Measurements from ENCODE around the gene LRP2.

The LRP2 gene

DNA sequence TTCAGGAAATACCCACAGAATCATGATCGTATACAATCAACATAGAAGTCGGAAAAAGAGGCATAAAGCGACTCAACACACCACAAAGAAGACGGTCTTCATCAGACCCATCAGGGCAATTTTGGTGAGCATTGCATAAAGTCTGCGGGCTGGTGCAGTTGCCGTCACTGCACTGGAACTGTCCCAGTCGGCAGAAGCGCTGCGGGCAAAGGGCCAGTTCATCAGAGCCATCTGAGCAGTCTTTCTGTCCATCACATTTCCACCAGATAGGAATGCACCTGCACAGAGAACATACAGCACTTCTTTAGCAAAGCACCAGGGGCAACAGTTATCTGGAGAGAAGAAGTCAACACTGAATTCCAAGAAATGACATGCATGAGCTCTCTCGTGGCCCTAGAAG, 187.2 kb downstream of the LRP2 start:
- Histone ChIP-seq H3K27ac (ENCODE audit: low read depth, low read length) (no peak overlapping the region), H3K36me3 (ENCODE audit: insufficient read depth, low read length) (no peaks in the 10 kb centered on the region), H3K27me3 (ENCODE audit: insufficient read depth, low read length) (peaks cover 42% of the 10 kb centered on the region), H2AFZ (ENCODE audit: low read length, unreplicated experiment) (no peak overlapping the region), H3K4me1 (ENCODE audit: control insufficient read depth, insufficient read depth, low read length, unreplicated experiment) (no peaks in the 10 kb centered on the region), H3K79me2 (ENCODE audit: control insufficient read depth, insufficient read depth, low read length, unreplicated experiment) (no peaks in the 10 kb centered on the region), H3K4me3 (ENCODE audit: low read depth, low read length) (no peak overlapping the region)

DNA sequence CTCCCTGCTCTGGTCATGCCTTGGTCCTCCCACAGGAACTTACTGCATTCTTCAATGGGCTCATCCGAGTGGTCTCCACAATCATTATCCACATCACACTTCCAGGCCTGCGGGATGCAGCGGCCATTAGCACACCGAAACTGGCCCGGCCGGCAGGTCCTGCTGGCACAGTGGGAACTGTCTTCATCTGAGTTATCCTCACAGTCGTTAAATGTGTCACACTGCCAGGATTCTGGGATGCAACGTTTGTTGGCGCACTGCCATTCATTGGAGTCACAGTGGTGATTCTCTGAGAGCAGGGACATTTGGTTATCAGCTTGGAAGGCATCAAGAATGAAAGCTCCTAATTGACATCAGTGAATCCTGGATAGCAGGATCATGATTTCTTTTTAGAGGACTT, 188.5 kb downstream of the LRP2 start:
- no peaks in the 10 kb centered on the region for H3K4me1 ChIP-seq (ENCODE audit: control insufficient read depth, insufficient read depth, low read length, unreplicated experiment)
- H2AFZ ChIP-seq (ENCODE audit: low read length, unreplicated experiment) = no peak overlapping the region
- no peak overlapping the region for H3K4me3 ChIP-seq (ENCODE audit: low read depth, low read length)
- H3K79me2 ChIP-seq (ENCODE audit: control insufficient read depth, insufficient read depth, low read length, unreplicated experiment) = no peaks in the 10 kb centered on the region
- no peaks in the 10 kb centered on the region for H3K36me3 ChIP-seq (ENCODE audit: insufficient read depth, low read length)
- peaks cover 44% of the 10 kb centered on the region for H3K27me3 ChIP-seq (ENCODE audit: insufficient read depth, low read length)
- no peak overlapping the region for H3K27ac ChIP-seq (ENCODE audit: low read depth, low read length)

DNA sequence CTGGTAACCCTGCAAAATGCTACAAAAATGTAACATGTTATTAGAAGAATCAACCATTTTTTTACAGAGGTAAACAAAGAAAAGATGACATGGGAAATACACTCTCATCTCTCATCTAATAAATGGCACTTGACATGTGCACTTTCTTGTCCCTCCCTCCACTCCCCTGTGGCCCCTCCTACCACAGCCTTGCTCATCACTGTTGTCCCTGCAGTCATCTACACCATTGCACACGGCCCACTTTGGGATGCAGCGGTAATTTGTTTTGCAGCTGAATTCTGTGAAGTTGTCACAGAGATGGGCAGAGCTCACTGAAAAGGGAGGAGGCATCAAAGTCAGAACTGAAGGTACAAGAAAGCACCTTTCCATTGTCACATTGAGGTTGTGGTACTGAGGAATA, 189.4 kb downstream of the LRP2 start:
- Histone ChIP-seq H3K27me3 (ENCODE audit: insufficient read depth, low read length) (peaks cover 50% of the 10 kb centered on the region), H3K79me2 (ENCODE audit: control insufficient read depth, insufficient read depth, low read length, unreplicated experiment) (no peaks in the 10 kb centered on the region), H3K4me1 (ENCODE audit: control insufficient read depth, insufficient read depth, low read length, unreplicated experiment) (no peaks in the 10 kb centered on the region), H3K27ac (ENCODE audit: low read depth, low read length) (no peak overlapping the region), H3K36me3 (ENCODE audit: insufficient read depth, low read length) (no peaks in the 10 kb centered on the region), H2AFZ (ENCODE audit: low read length, unreplicated experiment) (no peak overlapping the region), H3K4me3 (ENCODE audit: low read depth, low read length) (no peak overlapping the region)

DNA sequence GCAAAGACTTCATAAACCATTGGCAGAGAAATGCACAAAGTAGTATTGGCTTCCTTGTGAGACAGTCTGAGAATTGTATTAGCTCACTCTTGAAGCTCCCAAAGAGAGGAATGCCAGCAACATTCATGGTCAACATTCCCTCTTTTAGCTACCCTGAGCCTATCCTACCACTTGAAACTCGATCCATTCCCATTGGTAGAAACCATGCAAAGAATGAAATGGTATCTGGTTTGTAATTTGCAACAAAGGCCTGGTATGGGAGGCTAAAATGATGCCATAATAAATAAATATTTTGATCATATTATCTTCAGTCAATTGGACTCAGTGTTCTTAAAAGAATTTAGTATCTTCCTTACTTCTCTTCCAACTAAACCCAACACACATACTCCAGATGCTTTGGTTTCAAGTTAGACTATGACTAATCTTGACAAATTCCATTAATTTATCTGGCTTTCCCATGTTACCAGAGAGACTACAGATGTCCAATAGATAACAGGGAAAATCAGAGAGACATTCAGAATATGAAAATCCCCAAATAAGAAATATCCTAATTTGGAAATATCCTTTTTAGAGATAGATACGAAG, 190.1 kb downstream of the LRP2 start:
- no peaks in the 10 kb centered on the region for H3K79me2 ChIP-seq (ENCODE audit: control insufficient read depth, insufficient read depth, low read length, unreplicated experiment)
- no peak overlapping the region for H3K4me3 ChIP-seq (ENCODE audit: low read depth, low read length)
- H3K4me1 ChIP-seq (ENCODE audit: control insufficient read depth, insufficient read depth, low read length, unreplicated experiment) = no peaks in the 10 kb centered on the region
- H3K27ac ChIP-seq (ENCODE audit: low read depth, low read length) = no peak overlapping the region
- no peak overlapping the region for H2AFZ ChIP-seq (ENCODE audit: low read length, unreplicated experiment)
- H3K36me3 ChIP-seq (ENCODE audit: insufficient read depth, low read length) = no peaks in the 10 kb centered on the region
- H3K27me3 ChIP-seq (ENCODE audit: insufficient read depth, low read length) = peaks cover 48% of the 10 kb centered on the region

DNA sequence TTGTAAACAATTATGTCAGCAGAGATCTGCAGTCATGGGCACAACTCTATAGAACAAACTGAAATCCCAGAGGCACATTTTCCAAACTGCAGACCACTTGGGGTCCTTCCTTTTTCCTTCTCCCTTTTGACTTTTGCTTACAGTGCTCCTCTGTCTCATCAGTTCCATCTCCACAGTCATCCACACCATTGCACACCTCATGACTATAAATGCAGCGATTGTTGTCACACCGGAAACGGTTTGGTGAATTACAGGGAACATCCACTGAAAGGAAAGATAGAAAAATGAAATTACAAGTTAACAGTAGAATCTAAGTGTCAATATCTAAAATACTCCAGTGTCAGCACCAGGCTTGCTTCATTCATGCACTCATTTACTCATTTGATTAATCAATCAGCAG, 196.5 kb downstream of the LRP2 start:
- Histone ChIP-seq H3K36me3 (ENCODE audit: insufficient read depth, low read length) (no peaks in the 10 kb centered on the region), H3K27ac (ENCODE audit: low read depth, low read length) (no peak overlapping the region), H3K4me3 (ENCODE audit: low read depth, low read length) (no peak overlapping the region), H3K79me2 (ENCODE audit: control insufficient read depth, insufficient read depth, low read length, unreplicated experiment) (no peaks in the 10 kb centered on the region), H3K4me1 (ENCODE audit: control insufficient read depth, insufficient read depth, low read length, unreplicated experiment) (peaks cover 3% of the 10 kb centered on the region), H3K27me3 (ENCODE audit: insufficient read depth, low read length) (peaks cover 31% of the 10 kb centered on the region), H2AFZ (ENCODE audit: low read length, unreplicated experiment) (no peak overlapping the region)

DNA sequence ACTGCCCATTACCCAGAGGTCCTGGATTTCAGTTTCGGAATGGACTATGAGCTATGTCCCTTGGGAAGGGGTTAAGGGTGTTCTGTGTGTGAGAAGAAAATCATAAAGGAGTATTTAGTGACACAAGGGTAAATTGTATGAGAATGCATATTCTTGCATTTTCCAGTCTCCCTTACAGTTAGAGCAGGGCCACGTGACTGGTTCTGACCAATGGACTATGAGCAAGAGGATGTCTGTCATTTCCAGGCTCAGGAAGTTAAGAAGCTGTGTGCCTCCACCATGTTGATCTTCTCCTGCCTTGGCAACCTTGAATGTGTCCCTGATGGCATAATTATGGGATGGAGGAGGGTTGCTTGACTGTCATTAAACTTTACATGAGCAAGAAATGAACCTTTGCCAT, 198.0 kb downstream of the LRP2 start:
- H3K27me3 ChIP-seq (ENCODE audit: insufficient read depth, low read length) = peaks cover 31% of the 10 kb centered on the region
- H3K4me3 ChIP-seq (ENCODE audit: low read depth, low read length) = no peak overlapping the region
- H2AFZ ChIP-seq (ENCODE audit: low read length, unreplicated experiment) = no peak overlapping the region
- no peaks in the 10 kb centered on the region for H3K79me2 ChIP-seq (ENCODE audit: control insufficient read depth, insufficient read depth, low read length, unreplicated experiment)
- no peak overlapping the region for H3K27ac ChIP-seq (ENCODE audit: low read depth, low read length)
- peaks cover 15% of the 10 kb centered on the region for H3K4me1 ChIP-seq (ENCODE audit: control insufficient read depth, insufficient read depth, low read length, unreplicated experiment)
- H3K36me3 ChIP-seq (ENCODE audit: insufficient read depth, low read length) = no peaks in the 10 kb centered on the region

DNA sequence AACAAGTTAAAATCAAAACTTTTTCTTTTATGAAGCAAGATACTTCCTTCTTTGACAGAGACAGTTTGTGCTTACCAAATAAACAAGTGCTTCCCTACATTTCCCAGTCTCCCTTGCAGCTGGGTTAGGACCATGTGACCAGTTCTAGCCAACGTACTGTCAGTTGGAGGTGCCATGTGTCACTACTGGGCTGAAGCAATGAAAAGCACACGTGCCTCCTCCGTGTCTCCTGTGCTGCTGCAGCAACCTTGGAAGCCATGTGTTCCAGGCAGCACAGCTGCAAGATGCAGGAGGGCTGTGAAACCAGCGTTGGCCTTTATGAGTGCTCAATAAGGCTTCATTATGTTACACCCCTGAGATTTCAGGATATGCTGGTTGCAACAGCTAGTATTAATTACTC, 199.7 kb downstream of the LRP2 start:
- H3K27ac ChIP-seq (ENCODE audit: low read depth, low read length) = no peak overlapping the region

DNA sequence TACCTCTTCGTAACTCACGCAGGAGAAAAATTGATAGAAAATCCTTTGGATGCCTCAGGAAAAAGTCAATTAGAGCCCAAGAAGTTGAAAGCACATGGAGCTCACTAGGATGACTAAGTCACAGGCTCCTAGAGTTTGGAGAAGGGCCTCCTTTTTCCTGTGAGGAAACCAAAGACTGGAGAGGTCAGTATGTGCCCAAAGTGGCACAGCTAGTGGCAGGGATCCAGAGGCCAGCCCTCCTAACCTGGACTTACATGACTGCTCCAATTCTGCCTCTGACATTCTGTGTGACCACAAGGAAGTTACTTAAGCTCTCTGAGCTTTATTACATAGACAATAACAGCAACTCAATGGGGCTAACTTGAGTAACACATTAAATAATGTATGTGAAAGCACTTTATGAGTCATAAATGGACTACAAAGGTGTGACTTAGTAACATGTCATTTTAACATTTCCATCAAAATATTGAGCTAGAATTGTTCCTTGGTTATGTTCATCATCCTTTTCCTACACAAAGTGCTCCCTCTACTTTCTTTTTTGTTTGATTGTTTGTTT, 201.3 kb downstream of the LRP2 start:
- Histone ChIP-seq H2AFZ (ENCODE audit: low read length, unreplicated experiment) (no peak overlapping the region), H3K79me2 (ENCODE audit: control insufficient read depth, insufficient read depth, low read length, unreplicated experiment) (no peaks in the 10 kb centered on the region), H3K27ac (ENCODE audit: low read depth, low read length) (no peak overlapping the region), H3K4me1 (ENCODE audit: control insufficient read depth, insufficient read depth, low read length, unreplicated experiment) (peaks cover 15% of the 10 kb centered on the region), H3K36me3 (ENCODE audit: insufficient read depth, low read length) (no peaks in the 10 kb centered on the region), H3K27me3 (ENCODE audit: insufficient read depth, low read length) (peaks cover 14% of the 10 kb centered on the region), H3K4me3 (ENCODE audit: low read depth, low read length) (no peak overlapping the region)

More for the DNA sequence above, 199.7 kb downstream of the LRP2 start:
- H3K4me3 ChIP-seq (ENCODE audit: low read depth, low read length) = no peak overlapping the region
- peaks cover 15% of the 10 kb centered on the region for H3K4me1 ChIP-seq (ENCODE audit: control insufficient read depth, insufficient read depth, low read length, unreplicated experiment)
- no peaks in the 10 kb centered on the region for H3K36me3 ChIP-seq (ENCODE audit: insufficient read depth, low read length)
- H3K79me2 ChIP-seq (ENCODE audit: control insufficient read depth, insufficient read depth, low read length, unreplicated experiment) = no peaks in the 10 kb centered on the region
- H2AFZ ChIP-seq (ENCODE audit: low read length, unreplicated experiment) = no peak overlapping the region
- H3K27me3 ChIP-seq (ENCODE audit: insufficient read depth, low read length) = peaks cover 21% of the 10 kb centered on the region

DNA sequence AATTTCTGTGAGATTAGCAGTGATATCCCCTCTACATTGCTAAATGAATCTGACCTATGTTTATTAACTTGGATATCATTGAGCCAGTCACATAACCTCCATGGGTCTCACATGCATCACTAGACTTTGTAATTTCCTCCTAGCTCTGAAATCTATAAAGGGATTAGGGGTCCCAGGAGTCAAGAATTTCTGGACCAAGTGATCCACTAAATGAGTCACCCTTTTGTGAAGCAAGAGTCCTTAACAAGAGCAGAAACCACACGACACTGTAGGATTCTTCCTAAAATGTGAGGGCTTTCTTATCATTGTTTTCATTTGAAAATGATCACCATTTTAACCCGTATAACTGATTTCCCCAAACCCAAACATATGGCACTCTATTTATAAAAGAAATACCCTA, 202.6 kb downstream of the LRP2 start:
- Histone ChIP-seq H3K36me3 (ENCODE audit: insufficient read depth, low read length) (no peaks in the 10 kb centered on the region), H3K27ac (ENCODE audit: low read depth, low read length) (no peak overlapping the region), H3K79me2 (ENCODE audit: control insufficient read depth, insufficient read depth, low read length, unreplicated experiment) (no peaks in the 10 kb centered on the region), H3K4me1 (ENCODE audit: control insufficient read depth, insufficient read depth, low read length, unreplicated experiment) (peaks cover 15% of the 10 kb centered on the region), H3K4me3 (ENCODE audit: low read depth, low read length) (no peak overlapping the region), H2AFZ (ENCODE audit: low read length, unreplicated experiment) (no peak overlapping the region), H3K27me3 (ENCODE audit: insufficient read depth, low read length) (peaks cover 6% of the 10 kb centered on the region; the same call in 1 of the 2 replicates)

DNA sequence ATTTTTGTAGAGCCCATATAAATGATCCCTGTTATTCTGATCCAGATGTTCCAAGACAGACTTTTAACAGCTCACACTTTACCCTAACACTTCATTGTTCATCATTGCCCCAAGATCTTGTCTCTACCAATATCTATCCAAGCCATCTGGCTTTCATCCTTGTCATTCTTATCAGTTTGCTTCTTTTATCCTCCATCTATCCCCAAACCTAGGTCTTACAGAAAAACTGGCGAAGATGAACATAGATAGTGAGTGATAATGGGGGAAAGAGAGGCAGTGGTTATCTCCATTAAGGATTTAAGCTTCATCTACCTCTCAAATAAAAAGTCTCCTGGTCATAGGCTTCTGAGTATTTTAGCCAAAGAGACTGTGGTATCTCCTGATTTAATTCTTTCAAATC, 203.5 kb downstream of the LRP2 start:
- H3K27ac ChIP-seq (ENCODE audit: low read depth, low read length) = no peak overlapping the region
- H3K4me1 ChIP-seq (ENCODE audit: control insufficient read depth, insufficient read depth, low read length, unreplicated experiment) = peaks cover 15% of the 10 kb centered on the region
- no peak overlapping the region for H3K4me3 ChIP-seq (ENCODE audit: low read depth, low read length)
- no peak overlapping the region for H2AFZ ChIP-seq (ENCODE audit: low read length, unreplicated experiment)
- H3K27me3 ChIP-seq (ENCODE audit: insufficient read depth, low read length) = no peaks in the 10 kb centered on the region
- no peaks in the 10 kb centered on the region for H3K79me2 ChIP-seq (ENCODE audit: control insufficient read depth, insufficient read depth, low read length, unreplicated experiment)
- no peaks in the 10 kb centered on the region for H3K36me3 ChIP-seq (ENCODE audit: insufficient read depth, low read length)

DNA sequence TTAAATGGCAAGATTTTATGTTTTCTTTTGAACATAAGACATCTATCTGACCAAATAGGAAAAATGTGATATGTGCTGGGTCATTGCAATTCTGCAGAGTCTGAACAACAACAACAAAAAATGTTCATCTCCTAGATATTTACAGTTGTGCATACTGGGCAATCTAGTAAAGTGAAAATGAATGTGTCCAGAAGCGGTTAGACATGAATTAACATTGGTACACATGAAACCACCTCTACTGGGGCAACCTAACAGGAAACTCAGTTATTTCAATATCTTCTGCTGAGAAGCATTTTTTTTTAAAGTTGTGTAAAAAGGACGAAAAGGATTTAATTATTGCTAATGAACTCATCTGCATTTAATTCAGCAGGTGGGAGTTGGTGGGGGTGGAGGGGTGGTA, 216.1 kb downstream of the LRP2 start:
- Histone ChIP-seq H3K36me3 (ENCODE audit: insufficient read depth, low read length) (no peaks in the 10 kb centered on the region), H3K4me3 (ENCODE audit: low read depth, low read length) (no peak overlapping the region), H3K27me3 (ENCODE audit: insufficient read depth, low read length) (peaks cover 7% of the 10 kb centered on the region; the same call in 1 of the 2 replicates), H3K79me2 (ENCODE audit: control insufficient read depth, insufficient read depth, low read length, unreplicated experiment) (no peaks in the 10 kb centered on the region), H2AFZ (ENCODE audit: low read length, unreplicated experiment) (no peak overlapping the region), H3K4me1 (ENCODE audit: control insufficient read depth, insufficient read depth, low read length, unreplicated experiment) (no peaks in the 10 kb centered on the region), H3K27ac (ENCODE audit: low read depth, low read length) (no peak overlapping the region)
